Measurements from ENCODE around the gene GALNT6.

GRCh38 chr12:51349026-51349425, 42.2 kb downstream of the GALNT6 start:
- TF ChIP-seq CTCF (conservative IDR thresholded peaks at IDR 0.05; ENCODE audit: low read length), result no peak
- no peak for TF ChIP-seq EZH2phosphoT487 (IDR thresholded peaks at IDR 0.05; ENCODE audit: borderline replicate concordance)

All from Loucy (cell line).